DMS79 (cell line): ENCODE results near the gene IPPK.

Experiments used
- DNase-seq: peaks from one replicate; lab custom pipeline; 2025; lab: John Stamatoyannopoulos, UW

IPPK gene

GRCh38 chr9:92656537-92656925 is 13.4 kb downstream of the IPPK start:
- no peak for DNase-seq

- DNase-seq: no peak
These were observed 13.9 kb downstream of the IPPK start for GRCh38 chr9:92655896-92656536.

- no peak for DNase-seq
These were observed 14.6 kb downstream of the IPPK start for GRCh38 chr9:92655366-92655765.

GRCh38 chr9:92654481-92655301 is 15.2 kb downstream of the IPPK start:
- DNase-seq: no peak

- DNase-seq: no peak
These were observed 17.5 kb downstream of the IPPK start for GRCh38 chr9:92652461-92652860.

- no peak for DNase-seq
These were observed 18.9 kb downstream of the IPPK start for GRCh38 chr9:92650839-92651621.

GRCh38 chr9:92650296-92650695 is 19.6 kb downstream of the IPPK start:
- no peak for DNase-seq

GRCh38 chr9:92649007-92649406 is 20.9 kb downstream of the IPPK start:
- no peak for DNase-seq

- no peak for DNase-seq
These were observed 21.4 kb downstream of the IPPK start for GRCh38 chr9:92648474-92648971.

- no peak for DNase-seq
These were observed 22.1 kb downstream of the IPPK start for GRCh38 chr9:92647671-92648473.

- DNase-seq: no peak
These were observed 24.9 kb downstream of the IPPK start for GRCh38 chr9:92645041-92645440.

- DNase-seq: no peak
These were observed 25.7 kb downstream of the IPPK start for GRCh38 chr9:92644278-92644677.

- DNase-seq: no peak
These were observed 27.4 kb downstream of the IPPK start for GRCh38 chr9:92642564-92642963.

GRCh38 chr9:92642041-92642451 is 27.9 kb downstream of the IPPK start:
- no peak for DNase-seq

GRCh38 chr9:92641092-92641809 is 28.7 kb downstream of the IPPK start:
- DNase-seq: no peak

- DNase-seq: no peak
These were observed 29.4 kb downstream of the IPPK start for GRCh38 chr9:92640398-92641091.

GRCh38 chr9:92639791-92640271 is 30.1 kb downstream of the IPPK start:
- DNase-seq: no peak

- no peak for DNase-seq
These were observed 30.8 kb downstream of the IPPK start for GRCh38 chr9:92639124-92639523.

- DNase-seq: no peak
These were observed 31.3 kb downstream of the IPPK start for GRCh38 chr9:92638621-92639101.
